Measurements from ENCODE around the gene BZW2.

BZW2 gene

DNA sequence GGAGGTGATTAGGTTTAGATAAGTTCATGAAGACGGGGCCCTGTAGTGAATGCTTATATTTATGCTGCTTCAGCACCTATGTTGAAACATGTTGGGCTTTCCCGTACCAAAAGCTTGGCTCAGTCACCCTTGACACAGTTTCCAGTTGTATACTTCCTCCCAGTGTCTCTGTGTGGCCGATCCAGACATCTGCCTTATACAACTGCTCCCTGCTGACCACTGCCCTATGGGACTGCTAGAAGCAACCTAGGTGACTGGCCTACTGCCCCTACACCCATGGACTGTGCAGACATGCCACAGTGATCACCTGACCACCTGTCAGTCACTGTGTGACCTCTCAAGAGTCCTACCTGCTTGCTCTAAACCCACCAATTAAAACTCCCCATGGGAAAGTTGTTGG is 85.0 kb downstream of the BZW2 start:
- TF ChIP-seq POLR2AphosphoS5 (IDR thresholded peaks at IDR 0.05; ENCODE audit: low read depth, low read length) = no peak
- no peak for TF ChIP-seq POLR2A (IDR thresholded peaks at IDR 0.05; ENCODE audit: low read depth, low read length)
- TF ChIP-seq TAF1 (IDR thresholded peaks at IDR 0.05; ENCODE audit: borderline replicate concordance, low read depth, low read length) = no peak
- DNase-seq (ENCODE audit: insufficient read length) (no peak), FAIRE-seq (no peak)

DNA sequence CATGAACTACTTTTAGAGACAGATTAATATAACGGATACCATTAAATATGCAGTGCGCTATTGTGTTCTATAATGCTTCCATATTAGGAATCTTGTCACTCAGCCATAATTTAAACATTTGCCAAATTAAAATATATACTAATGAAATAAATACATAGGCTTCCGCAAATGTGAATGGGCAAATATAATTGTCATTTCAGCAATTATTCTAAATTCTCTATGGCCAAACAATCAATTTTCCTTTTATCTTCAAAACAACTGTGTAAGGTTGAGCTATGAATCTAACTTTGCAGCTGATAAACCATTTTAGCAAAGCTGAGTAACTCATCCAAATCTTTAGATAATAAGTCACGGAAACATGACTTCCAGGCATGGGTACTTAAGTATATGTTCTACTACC is 86.8 kb downstream of the BZW2 start:
- TF ChIP-seq POLR2AphosphoS5 (IDR thresholded peaks at IDR 0.05; ENCODE audit: low read depth, low read length) = no peak
- no peak for TF ChIP-seq POLR2A (IDR thresholded peaks at IDR 0.05; ENCODE audit: low read depth, low read length)
- no peak for TF ChIP-seq TAF1 (IDR thresholded peaks at IDR 0.05; ENCODE audit: borderline replicate concordance, low read depth, low read length)
- FAIRE-seq = no peak
- DNase-seq (ENCODE audit: insufficient read length) = no peak

DNA sequence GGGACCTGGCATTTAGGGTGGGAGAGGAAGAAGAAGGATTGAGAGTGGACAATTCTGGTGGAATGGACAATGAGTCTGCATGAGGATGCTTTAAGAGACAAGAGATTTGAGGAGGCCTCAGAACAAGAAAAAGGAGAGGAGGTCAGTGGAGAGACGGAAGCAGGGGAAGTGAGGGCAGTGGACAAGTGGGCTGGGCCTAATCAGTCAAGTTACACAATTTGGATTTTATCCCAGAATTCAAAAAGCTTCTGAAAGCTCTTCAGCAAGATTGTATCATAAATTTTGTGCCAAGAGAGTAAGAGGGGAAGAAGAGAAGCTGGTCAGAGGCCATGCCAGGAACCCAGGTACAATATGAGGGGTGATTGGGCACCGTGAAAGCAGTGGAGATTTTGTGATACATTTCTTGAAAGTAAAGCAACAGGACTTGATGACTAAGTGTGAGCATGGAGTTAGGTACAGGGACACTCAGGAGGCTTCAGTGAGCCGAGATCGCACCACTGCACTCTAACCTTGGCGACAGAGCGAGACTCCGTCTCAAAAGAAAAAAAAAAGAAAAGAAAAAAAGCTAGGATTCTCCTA is 88.3 kb downstream of the BZW2 start:
- TF ChIP-seq POLR2AphosphoS5 (IDR thresholded peaks at IDR 0.05; ENCODE audit: low read depth, low read length) = no peak
- TF ChIP-seq TAF1 (IDR thresholded peaks at IDR 0.05; ENCODE audit: borderline replicate concordance, low read depth, low read length) = no peak
- no peak for TF ChIP-seq POLR2A (IDR thresholded peaks at IDR 0.05; ENCODE audit: low read depth, low read length)
- DNase-seq (ENCODE audit: insufficient read length) (no peak), FAIRE-seq (no peak)

DNA sequence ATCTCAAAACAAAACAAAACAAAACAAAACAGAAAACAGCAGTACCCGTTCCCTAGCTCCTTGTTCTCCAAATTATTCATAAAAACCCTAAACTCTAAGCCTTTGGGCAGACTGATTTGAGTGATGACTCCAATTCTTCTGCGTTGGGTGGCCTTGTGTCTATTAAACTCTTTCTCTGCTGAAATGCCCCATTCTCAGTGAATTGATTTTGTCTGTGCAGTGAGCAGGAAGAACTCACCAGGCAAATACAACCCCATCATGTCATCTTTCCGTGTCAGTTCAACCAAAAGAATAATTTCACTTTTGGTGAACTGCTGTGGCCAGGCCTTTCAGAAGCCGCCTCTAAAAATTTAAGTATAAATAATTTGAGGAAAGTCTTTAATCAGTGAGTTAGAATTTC is 89.0 kb downstream of the BZW2 start:
- FAIRE-seq (no peak), DNase-seq (ENCODE audit: insufficient read length) (no peak)
- no peak for TF ChIP-seq POLR2A (IDR thresholded peaks at IDR 0.05; ENCODE audit: low read depth, low read length)
- TF ChIP-seq POLR2AphosphoS5 (IDR thresholded peaks at IDR 0.05; ENCODE audit: low read depth, low read length) = no peak
- TF ChIP-seq TAF1 (IDR thresholded peaks at IDR 0.05; ENCODE audit: borderline replicate concordance, low read depth, low read length) = no peak

DNA sequence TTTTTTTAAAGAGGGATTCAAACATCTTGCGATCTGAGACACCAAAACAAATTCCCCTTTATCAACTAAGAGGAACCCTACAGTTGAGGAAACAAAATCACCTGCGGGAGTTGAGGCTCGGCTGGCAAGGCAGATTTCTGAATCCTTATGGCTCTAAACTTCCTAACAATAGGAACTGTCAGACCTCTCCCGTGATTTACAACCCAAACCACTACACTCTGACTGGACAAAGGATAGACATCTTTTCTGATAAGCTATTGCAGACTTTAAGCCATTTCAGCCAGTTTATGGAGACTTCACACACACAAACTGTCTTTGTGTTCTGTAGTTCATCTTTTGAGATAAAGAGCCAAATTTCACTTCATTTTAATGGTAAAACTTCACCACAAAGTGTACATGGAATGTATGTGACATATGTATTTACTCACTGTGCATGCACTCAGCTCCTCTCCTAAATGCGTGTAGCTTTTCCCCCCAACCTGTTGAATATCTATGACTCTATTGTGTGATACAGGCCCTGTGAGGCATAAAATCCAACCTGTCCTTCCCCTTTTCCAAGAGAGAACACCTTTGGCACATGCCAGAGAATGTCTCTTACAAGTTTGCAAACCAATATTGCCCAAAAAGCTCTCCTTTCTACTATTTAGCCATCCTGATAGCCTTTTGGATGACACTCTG is 92.2 kb downstream of the BZW2 start:
- TF ChIP-seq POLR2AphosphoS5 (IDR thresholded peaks at IDR 0.05; ENCODE audit: low read depth, low read length) = no peak
- no peak for TF ChIP-seq POLR2A (IDR thresholded peaks at IDR 0.05; ENCODE audit: low read depth, low read length)
- TF ChIP-seq TAF1 (IDR thresholded peaks at IDR 0.05; ENCODE audit: borderline replicate concordance, low read depth, low read length) = no peak
- FAIRE-seq (no peak), DNase-seq (ENCODE audit: insufficient read length) (no peak)

DNA sequence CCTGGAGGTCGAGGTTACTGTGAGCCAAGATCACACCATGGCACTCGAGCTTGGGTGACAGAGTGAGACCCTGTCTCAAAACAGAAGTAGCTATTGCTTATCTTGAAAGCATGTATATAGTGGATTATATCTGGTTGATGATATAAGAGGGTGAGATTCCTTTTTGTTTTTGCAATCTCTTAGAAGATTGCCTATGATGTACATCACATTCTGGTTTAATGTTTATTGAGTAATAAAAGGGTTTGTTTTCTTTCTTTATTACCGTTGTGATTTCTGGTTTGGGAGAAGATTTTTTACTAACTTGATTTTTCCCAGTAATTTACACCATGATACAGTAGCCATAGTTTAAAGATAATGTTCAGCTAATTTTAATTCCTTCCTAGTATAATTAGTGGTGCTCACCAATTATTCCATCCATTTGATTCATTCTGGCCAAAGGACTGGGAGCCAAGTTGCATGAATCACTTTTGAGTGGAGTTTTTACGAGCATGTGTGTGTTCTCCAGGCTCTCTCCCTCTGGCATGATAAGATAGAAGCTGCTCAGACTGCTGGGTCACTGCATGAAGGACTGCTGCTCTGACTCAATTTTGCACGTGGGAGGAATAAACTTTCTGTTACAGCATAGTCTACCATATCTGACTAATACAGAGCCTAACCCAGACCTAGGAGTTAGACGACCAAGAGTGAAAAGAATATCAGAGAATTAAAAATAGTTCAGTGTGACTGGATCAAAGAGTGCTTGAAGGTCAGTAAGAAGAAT is 94.1 kb downstream of the BZW2 start:
- TF ChIP-seq POLR2A (IDR thresholded peaks at IDR 0.05; ENCODE audit: low read depth, low read length) (no peak), TAF1 (IDR thresholded peaks at IDR 0.05; ENCODE audit: borderline replicate concordance, low read depth, low read length) (no peak), POLR2AphosphoS5 (IDR thresholded peaks at IDR 0.05; ENCODE audit: low read depth, low read length) (no peak)
- no peak for DNase-seq (ENCODE audit: insufficient read length)
- FAIRE-seq = no peak

DNA sequence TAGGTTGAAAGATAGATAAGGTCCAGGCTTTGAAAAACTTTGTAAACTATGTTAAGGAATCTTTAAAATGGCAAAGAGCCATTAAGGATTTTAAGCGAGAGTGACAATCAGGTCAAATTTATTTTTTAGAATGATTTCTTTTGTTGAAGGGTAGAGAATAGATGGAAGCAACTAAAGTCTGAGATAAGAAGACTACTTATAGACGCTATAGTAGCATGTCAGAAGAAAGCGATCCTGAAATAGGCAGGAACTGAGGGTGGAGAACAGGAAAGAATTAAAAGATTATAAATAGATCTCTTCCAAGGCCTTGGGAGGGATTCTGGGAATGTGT is 94.6 kb downstream of the BZW2 start:
- FAIRE-seq (no peak), DNase-seq (ENCODE audit: insufficient read length) (no peak)
- no peak for TF ChIP-seq TAF1 (IDR thresholded peaks at IDR 0.05; ENCODE audit: borderline replicate concordance, low read depth, low read length)
- no peak for TF ChIP-seq POLR2A (IDR thresholded peaks at IDR 0.05; ENCODE audit: low read depth, low read length)
- no peak for TF ChIP-seq POLR2AphosphoS5 (IDR thresholded peaks at IDR 0.05; ENCODE audit: low read depth, low read length)

DNA sequence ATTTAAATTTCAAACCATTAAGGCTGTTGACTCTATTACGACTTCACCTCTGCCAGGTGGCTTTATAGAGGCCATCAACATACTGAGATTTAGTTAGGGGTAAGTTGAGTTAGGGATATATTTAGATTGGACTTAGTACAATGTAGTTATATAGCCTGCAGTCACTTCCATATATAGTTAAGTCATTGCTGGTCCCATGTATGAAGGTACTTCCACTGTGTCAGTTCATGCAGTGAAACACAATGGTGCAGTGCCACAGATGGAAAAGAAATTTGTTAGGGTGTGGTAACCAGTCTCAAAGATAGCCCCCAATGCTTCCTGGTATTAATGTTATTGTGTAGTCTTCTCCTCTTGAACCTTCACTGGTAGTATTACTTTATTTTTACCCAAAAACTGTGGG is 95.0 kb downstream of the BZW2 start:
- DNase-seq (ENCODE audit: insufficient read length) = no peak
- no peak for FAIRE-seq
- TF ChIP-seq POLR2A (IDR thresholded peaks at IDR 0.05; ENCODE audit: low read depth, low read length) = no peak
- TF ChIP-seq POLR2AphosphoS5 (IDR thresholded peaks at IDR 0.05; ENCODE audit: low read depth, low read length) = no peak
- TF ChIP-seq TAF1 (IDR thresholded peaks at IDR 0.05; ENCODE audit: borderline replicate concordance, low read depth, low read length) = no peak

DNA sequence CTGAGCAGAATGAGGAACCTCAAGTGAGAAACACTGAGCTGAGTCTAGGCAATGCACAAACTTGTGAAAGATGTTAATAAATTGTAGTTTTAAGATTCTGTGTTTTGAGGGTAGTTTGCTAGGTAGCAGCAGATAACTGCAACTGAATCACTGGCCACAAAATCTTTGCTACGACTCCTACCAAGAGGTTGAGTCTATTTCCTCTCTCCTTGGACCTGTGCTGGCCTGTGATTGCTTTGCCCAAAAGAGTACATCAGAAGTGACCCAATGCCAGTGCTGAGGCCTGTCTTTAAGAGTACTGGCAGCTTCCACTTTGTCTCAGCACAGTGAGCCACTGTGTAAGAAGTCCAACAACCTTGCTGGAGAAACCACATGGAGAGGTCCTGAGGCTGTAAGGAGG is 95.7 kb downstream of the BZW2 start:
- no peak for TF ChIP-seq POLR2AphosphoS5 (IDR thresholded peaks at IDR 0.05; ENCODE audit: low read depth, low read length)
- no peak for TF ChIP-seq POLR2A (IDR thresholded peaks at IDR 0.05; ENCODE audit: low read depth, low read length)
- no peak for TF ChIP-seq TAF1 (IDR thresholded peaks at IDR 0.05; ENCODE audit: borderline replicate concordance, low read depth, low read length)
- FAIRE-seq = no peak
- DNase-seq (ENCODE audit: insufficient read length) = no peak

DNA sequence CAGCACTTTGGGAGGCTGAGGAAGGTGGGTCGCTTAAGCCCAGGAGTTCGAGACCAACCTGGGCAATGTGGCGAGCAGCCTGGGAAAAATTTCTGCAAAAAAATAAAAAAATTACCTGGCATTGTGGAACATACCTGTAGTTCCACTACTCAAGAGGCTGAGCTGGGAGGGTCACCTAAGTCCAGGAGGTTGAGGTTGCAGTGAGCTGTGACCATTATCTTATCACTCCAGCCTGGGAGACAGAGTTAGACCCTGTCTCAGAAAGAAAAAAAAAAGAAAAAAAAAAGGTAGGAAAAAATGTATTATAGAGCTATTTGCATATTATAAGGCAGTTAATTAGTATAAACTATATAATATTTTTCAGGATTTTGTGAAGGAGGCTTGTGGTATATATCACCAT is 96.6 kb downstream of the BZW2 start:
- DNase-seq (ENCODE audit: insufficient read length) = no peak
- FAIRE-seq = no peak
- TF ChIP-seq POLR2AphosphoS5 (IDR thresholded peaks at IDR 0.05; ENCODE audit: low read depth, low read length) = no peak
- TF ChIP-seq POLR2A (IDR thresholded peaks at IDR 0.05; ENCODE audit: low read depth, low read length) = no peak
- TF ChIP-seq TAF1 (IDR thresholded peaks at IDR 0.05; ENCODE audit: borderline replicate concordance, low read depth, low read length) = no peak

DNA sequence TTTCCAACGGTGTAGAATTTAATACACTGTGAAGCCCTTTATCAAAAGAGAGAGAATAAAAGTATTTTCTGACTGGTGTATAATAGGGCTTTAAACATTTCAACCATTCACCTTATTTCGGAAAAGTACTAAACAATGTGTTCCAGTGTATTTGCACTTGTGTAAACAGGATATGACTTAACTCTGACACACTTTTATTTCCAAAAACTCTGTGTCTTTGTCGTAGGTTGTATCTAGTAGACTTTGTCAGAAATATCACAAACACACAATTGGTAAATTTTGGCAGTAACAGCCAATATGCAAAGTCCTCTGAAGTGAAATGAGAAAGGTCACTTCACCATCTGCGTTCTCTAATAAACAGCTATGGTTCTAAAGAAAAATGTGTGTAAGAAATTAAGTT is 97.3 kb downstream of the BZW2 start:
- no peak for TF ChIP-seq POLR2A (IDR thresholded peaks at IDR 0.05; ENCODE audit: low read depth, low read length)
- TF ChIP-seq POLR2AphosphoS5 (IDR thresholded peaks at IDR 0.05; ENCODE audit: low read depth, low read length) = no peak
- TF ChIP-seq TAF1 (IDR thresholded peaks at IDR 0.05; ENCODE audit: borderline replicate concordance, low read depth, low read length) = no peak
- no peak for DNase-seq (ENCODE audit: insufficient read length)
- no peak for FAIRE-seq

All from GM12892 (cell line).